Immature natural killer cell (primary cell): ENCODE data around the gene ZBTB42. TPM values are rescaled to one million over a fixed set of nuclear protein-coding genes. Genes with fewer than 3 reads are reported as not detected.
A peak's percentile ranks its signal among the peaks of the same experiment; 100 is the strongest.

Experiments used
- DNase-seq, 3 donors: peaks; one replicate each; pipeline ENCODE4 v3.0.0; 2022; ENCODE audit warnings: mixed read lengths in 1 of 3
- H3K27ac Mint-ChIP-seq, 6 donors: one replicate each; pipeline ENCODE4 v1.8.0; 2020; ENCODE audit warnings: mixed read lengths in 6 of 6, mild to moderate bottlenecking in 5 of 6, inconsistent platforms in 4 of 6, moderate library complexity in 3 of 6
- H3K27me3 Mint-ChIP-seq, 3 donors: one replicate each; pipeline ENCODE4 v1.8.0; 2020 to 2021; ENCODE audit warnings: low read depth in 3 of 3, mild to moderate bottlenecking in 3 of 3, mixed read lengths in 3 of 3, moderate library complexity in 3 of 3, inconsistent platforms in 1 of 3
- H3K36me3 Mint-ChIP-seq, 3 donors: one replicate each; pipeline ENCODE4 v1.8.0; 2020; ENCODE audit warnings: mixed read lengths in 3 of 3, inconsistent platforms in 2 of 3, mild to moderate bottlenecking in 2 of 3
- H3K4me1 Mint-ChIP-seq, 2 donors: one replicate each; pipeline ENCODE4 v1.8.0; 2020; ENCODE audit warnings: inconsistent platforms in 2 of 2, mild to moderate bottlenecking in 2 of 2, mixed read lengths in 2 of 2, moderate library complexity in 1 of 2
- H3K4me3 Mint-ChIP-seq, 5 donors: one replicate each; pipeline ENCODE4 v1.8.0; 2020; ENCODE audit warnings: mild to moderate bottlenecking in 5 of 5, mixed read lengths in 5 of 5, inconsistent platforms in 3 of 5, moderate library complexity in 3 of 5
- H3K9me3 Mint-ChIP-seq, 6 donors: one replicate each; pipeline ENCODE4 v1.8.0; 2020; ENCODE audit warnings: mild to moderate bottlenecking in 6 of 6, mixed read lengths in 6 of 6, inconsistent platforms in 4 of 6, moderate library complexity in 3 of 6
- polyA plus RNA-seq, 3 donors: library from polyadenylated mRNA; unstranded; fragments of 300-500 nt; fragmentation: Illumina TruSeq; gene quantifications; one replicate each; pipeline ENCODE4 v1.2.3, GENCODE V29; 2021

The ZBTB42 gene
- polyA plus RNA-seq, 3 donors from 2014 or later: 0.25 to 2.4 (median 2.0) TPM

DNA sequence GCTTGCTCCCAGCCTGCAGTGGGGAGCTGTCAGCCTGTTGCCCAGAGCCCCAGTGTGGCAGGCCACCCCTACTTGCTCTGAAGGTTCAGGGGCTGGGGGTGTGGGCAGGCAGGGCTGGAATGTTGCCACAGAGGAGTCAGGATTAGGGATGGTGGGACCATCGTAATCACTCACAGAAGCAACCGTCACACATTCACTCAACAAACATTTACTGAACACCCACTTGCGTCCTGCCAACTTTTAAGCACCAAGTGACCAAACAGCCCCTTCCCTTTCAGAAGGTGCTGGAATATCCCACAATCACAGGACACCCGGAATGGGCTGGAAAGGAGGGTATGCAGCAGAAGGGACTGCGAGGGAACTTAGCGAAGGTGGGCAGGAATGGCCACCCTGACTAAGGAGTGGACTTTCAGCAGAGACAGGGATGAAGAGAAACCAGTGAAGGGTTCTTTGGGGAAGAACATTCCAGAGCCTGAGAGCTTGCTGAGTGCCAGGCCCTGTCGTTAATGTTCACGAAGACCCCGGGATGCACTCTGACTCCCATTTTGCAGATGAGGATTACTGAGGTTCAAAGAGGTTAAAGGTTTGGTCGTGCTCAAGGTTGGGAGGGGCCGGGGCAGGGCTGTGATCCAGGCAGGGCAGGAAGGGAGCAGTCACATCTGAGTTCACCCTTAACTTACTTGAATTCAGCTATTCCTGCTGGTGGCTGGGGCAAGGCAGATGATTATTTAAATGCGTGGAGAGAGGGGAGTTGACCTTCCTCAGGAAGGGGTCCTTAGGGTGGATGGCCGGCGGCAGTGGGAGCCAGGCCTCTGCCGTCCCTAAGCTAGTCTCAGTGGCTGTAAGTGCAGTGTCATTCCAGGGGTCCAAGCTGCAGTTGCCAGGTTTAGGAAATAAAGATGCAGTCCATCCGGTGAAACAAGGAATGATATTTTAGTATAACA, 2.3 kb upstream of the ZBTB42 start:
- Mint-ChIP-seq H3K4me1 (peaks cover 24 to 33% of the 10 kb centered on the region in 2 donors), H3K36me3 (no peaks in the 10 kb centered on the region), H3K27me3 (peaks cover 2 to 11% (median 4%) of the 10 kb centered on the region in 3 donors), H3K4me3 (peak overlapping the region; percentile 66 to 77 (median 70)), H3K9me3 (no peaks in the 10 kb centered on the region), H3K27ac (peak overlapping the region; percentile 64 to 88 (median 76))
- no peak for DNase-seq

GRCh38 chr14:104799244-104800014, 1.5 kb upstream of the ZBTB42 start:
- peak in 1 of 3 donors; percentile 17 for DNase-seq
- Mint-ChIP-seq H3K9me3 (no peaks in the 10 kb centered on the region), H3K4me3 (peak overlapping the region; percentile 66 to 77 (median 70)), H3K27ac (peak overlapping the region; percentile 64 to 88 (median 76)), H3K27me3 (peaks cover 2 to 11% (median 4%) of the 10 kb centered on the region in 3 donors), H3K36me3 (no peaks in the 10 kb centered on the region), H3K4me1 (peaks cover 15 to 24% of the 10 kb centered on the region in 2 donors)

- H3K36me3 Mint-ChIP-seq: no peaks in the 10 kb centered on the region
- peaks cover 12 to 20% of the 10 kb centered on the region in 2 donors for H3K4me1 Mint-ChIP-seq
- peak overlapping the region; percentile 66 to 77 (median 70) for H3K4me3 Mint-ChIP-seq
- peak overlapping the region; percentile 64 to 88 (median 76) for H3K27ac Mint-ChIP-seq
- no peaks in the 10 kb centered on the region for H3K9me3 Mint-ChIP-seq
- H3K27me3 Mint-ChIP-seq: peaks cover 2 to 8% (median 4%) of the 10 kb centered on the region in 3 donors
- peak; percentile 80 to 85 (median 84) for DNase-seq
These were observed 708 bp upstream of the ZBTB42 start for GRCh38 chr14:104800015-104800770.

- Mint-ChIP-seq H3K27ac (peak overlapping the region in 2 of 6 donors; percentile 31 to 62), H3K4me1 (peaks cover 12 to 15% of the 10 kb centered on the region in 2 donors), H3K4me3 (peak overlapping the region; percentile 73 to 87 (median 79)), H3K27me3 (peaks cover 2 to 4% (median 3%) of the 10 kb centered on the region in 3 donors), H3K36me3 (no peaks in the 10 kb centered on the region), H3K9me3 (no peaks in the 10 kb centered on the region)
- DNase-seq: no peak
These were observed 856 bp downstream of the ZBTB42 start for GRCh38 chr14:104801520-104802393.

GRCh38 chr14:104802394-104803184, 1.7 kb downstream of the ZBTB42 start:
- peaks cover 12 to 13% of the 10 kb centered on the region in 2 donors for H3K4me1 Mint-ChIP-seq
- no peak for DNase-seq
- peaks cover 2 to 4% (median 4%) of the 10 kb centered on the region in 3 donors for H3K27me3 Mint-ChIP-seq
- no peaks in the 10 kb centered on the region for H3K36me3 Mint-ChIP-seq
- no peaks in the 10 kb centered on the region for H3K9me3 Mint-ChIP-seq
- peak overlapping the region in 1 of 6 donors; percentile 24 for H3K27ac Mint-ChIP-seq
- peak overlapping the region in 4 of 5 donors; percentile 27 to 87 (median 44) for H3K4me3 Mint-ChIP-seq

- Mint-ChIP-seq H3K4me1 (peaks cover 12 to 13% of the 10 kb centered on the region in 2 donors), H3K27ac (no peak overlapping the region), H3K9me3 (no peaks in the 10 kb centered on the region), H3K36me3 (no peaks in the 10 kb centered on the region), H3K4me3 (peak overlapping the region in 1 of 5 donors; percentile 36), H3K27me3 (peaks cover 2 to 4% (median 4%) of the 10 kb centered on the region in 3 donors)
- no peak for DNase-seq
These were observed 2.5 kb downstream of the ZBTB42 start for GRCh38 chr14:104803280-104803911.

DNA sequence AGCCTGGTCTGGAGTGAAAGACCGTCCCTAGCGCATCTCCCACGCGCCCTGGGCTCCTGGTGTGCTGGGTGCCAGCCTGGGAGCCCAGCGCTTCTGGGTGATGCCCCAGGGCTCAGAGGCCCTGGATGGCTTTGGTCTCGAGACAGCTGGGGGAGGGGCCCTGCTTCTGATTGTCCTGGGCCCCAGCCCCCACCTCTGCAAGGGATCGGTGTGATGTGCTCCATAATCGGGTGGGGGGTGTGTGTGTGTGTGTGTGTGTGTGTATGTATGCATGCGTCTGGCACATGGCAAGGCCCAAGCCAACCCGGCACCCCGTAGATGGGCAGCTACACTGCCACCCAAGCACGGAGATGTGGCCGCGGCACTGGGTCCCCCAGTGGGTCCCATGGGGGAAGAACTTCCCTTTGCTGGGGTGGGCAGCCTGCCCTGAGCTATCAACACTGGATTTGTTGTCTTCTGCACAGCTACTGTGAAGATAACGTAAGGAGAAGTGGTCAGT, 3.1 kb downstream of the ZBTB42 start:
- Mint-ChIP-seq H3K36me3 (no peaks in the 10 kb centered on the region), H3K9me3 (no peaks in the 10 kb centered on the region), H3K27ac (no peak overlapping the region), H3K27me3 (peaks cover 0 to 5% (median 2%) of the 10 kb centered on the region in 3 donors), H3K4me1 (peaks cover 10 to 13% of the 10 kb centered on the region in 2 donors), H3K4me3 (no peak overlapping the region)
- no peak for DNase-seq

- Mint-ChIP-seq H3K27ac (no peak overlapping the region), H3K4me3 (no peak overlapping the region), H3K4me1 (peaks cover 3 to 11% of the 10 kb centered on the region in 2 donors), H3K36me3 (no peaks in the 10 kb centered on the region), H3K27me3 (peaks cover 0 to 5% (median 0%) of the 10 kb centered on the region in 3 donors), H3K9me3 (no peaks in the 10 kb centered on the region)
- no peak for DNase-seq
These were observed 3.8 kb downstream of the ZBTB42 start for GRCh38 chr14:104804481-104805325.

GRCh38 chr14:104805326-104805678, 4.4 kb downstream of the ZBTB42 start:
- peaks cover 0 to 5% (median 0%) of the 10 kb centered on the region in 3 donors for H3K27me3 Mint-ChIP-seq
- no peak overlapping the region for H3K27ac Mint-ChIP-seq
- H3K9me3 Mint-ChIP-seq: no peaks in the 10 kb centered on the region
- H3K36me3 Mint-ChIP-seq: no peaks in the 10 kb centered on the region
- H3K4me1 Mint-ChIP-seq: peaks cover 0 to 9% of the 10 kb centered on the region in 2 donors
- DNase-seq: no peak
- no peak overlapping the region for H3K4me3 Mint-ChIP-seq

- no peaks in the 10 kb centered on the region for H3K9me3 Mint-ChIP-seq
- no peaks in the 10 kb centered on the region for H3K36me3 Mint-ChIP-seq
- H3K4me1 Mint-ChIP-seq: peaks cover 0 to 9% of the 10 kb centered on the region in 2 donors
- DNase-seq: no peak
- peak overlapping the region in 1 of 6 donors; percentile 0 for H3K27ac Mint-ChIP-seq
- H3K27me3 Mint-ChIP-seq: peaks cover 0 to 5% (median 0%) of the 10 kb centered on the region in 3 donors
- H3K4me3 Mint-ChIP-seq: no peak overlapping the region
These were observed 5.2 kb downstream of the ZBTB42 start for GRCh38 chr14:104805941-104806624.
